Measurements from ENCODE around the gene TCF23. TPM values are rescaled to one million over a fixed set of nuclear protein-coding genes. Genes with fewer than 3 reads are reported as not detected.
"Not testable (repeated sequence)": the region's sequence is repeated elsewhere in the genome, so short reads cannot be mapped to it uniquely, and the experiment has no call there.

The TCF23 gene
- total RNA-seq, 2 experiments from 2014 or later = not detected

GRCh38 chr2:27182346-27182745 lies 33.5 kb downstream of the TCF23 start:
- intact Hi-C loops (cut with micrococcal nuclease) = no loop called here
- Mint-ChIP-seq H3K9me3 (no peaks in the 10 kb centered on the region), H3K27ac (no peak overlapping the region), H3K27me3 (peaks cover 26% of the 10 kb centered on the region), H3K36me3 (no peaks in the 10 kb centered on the region), H3K4me3 (no peak overlapping the region), H3K4me1 (ENCODE audit: low read depth) (no peaks in the 10 kb centered on the region)
- ChIA-PET CTCF (interaction anchor here (1.1 kb wide), 1 partner anchor 121 kb away, joined by 3 read pairs; no protein-coding TSS in a partner anchor), POLR2A (no interaction called here)
- DNase-seq = no peak

DNA sequence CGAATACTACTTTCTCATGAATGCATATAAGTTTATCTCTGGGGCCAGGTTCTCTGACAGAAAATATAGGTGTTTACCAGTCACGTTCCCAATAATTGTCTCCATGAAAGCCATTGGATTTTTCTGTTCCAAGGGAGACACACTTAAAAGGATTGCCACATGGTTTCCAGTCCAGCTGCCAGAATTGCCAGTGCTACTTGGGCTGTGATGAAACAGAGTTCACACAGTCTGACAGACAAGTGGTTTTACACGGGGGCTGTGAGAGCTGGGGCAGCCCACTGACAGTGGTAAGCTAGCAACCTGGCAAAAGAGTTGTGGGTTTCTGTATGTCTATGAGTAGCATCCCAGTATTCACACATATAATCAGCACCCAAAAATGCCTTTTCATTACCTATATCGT lies 35.3 kb downstream of the TCF23 start:
- no peaks in the 10 kb centered on the region for H3K9me3 Mint-ChIP-seq
- no peak overlapping the region for H3K27ac Mint-ChIP-seq
- ChIA-PET CTCF (interaction anchor here (0.6 to 2.1 kb wide), 3 partner anchors 14 to 1333 kb away, joined by 3 to 9 read pairs (median 4); no protein-coding TSS in a partner anchor), POLR2A (no interaction called here)
- no peak for DNase-seq
- H3K36me3 Mint-ChIP-seq = no peaks in the 10 kb centered on the region
- no peak overlapping the region for H3K4me3 Mint-ChIP-seq
- intact Hi-C loops (cut with micrococcal nuclease) = no loop called here
- H3K27me3 Mint-ChIP-seq = peaks cover 23% of the 10 kb centered on the region
- H3K4me1 Mint-ChIP-seq (ENCODE audit: low read depth) = no peaks in the 10 kb centered on the region

GRCh38 chr2:27185331-27186026 lies 36.7 kb downstream of the TCF23 start:
- H3K4me3 Mint-ChIP-seq = no peak overlapping the region
- ChIA-PET CTCF (no interaction called here), POLR2A (no interaction called here)
- intact Hi-C loops (cut with micrococcal nuclease) = no loop called here
- no peaks in the 10 kb centered on the region for H3K36me3 Mint-ChIP-seq
- H3K27me3 Mint-ChIP-seq = peaks cover 17% of the 10 kb centered on the region
- no peak overlapping the region for H3K27ac Mint-ChIP-seq
- DNase-seq = no peak
- no peaks in the 10 kb centered on the region for H3K9me3 Mint-ChIP-seq
- no peaks in the 10 kb centered on the region for H3K4me1 Mint-ChIP-seq (ENCODE audit: low read depth)

DNA sequence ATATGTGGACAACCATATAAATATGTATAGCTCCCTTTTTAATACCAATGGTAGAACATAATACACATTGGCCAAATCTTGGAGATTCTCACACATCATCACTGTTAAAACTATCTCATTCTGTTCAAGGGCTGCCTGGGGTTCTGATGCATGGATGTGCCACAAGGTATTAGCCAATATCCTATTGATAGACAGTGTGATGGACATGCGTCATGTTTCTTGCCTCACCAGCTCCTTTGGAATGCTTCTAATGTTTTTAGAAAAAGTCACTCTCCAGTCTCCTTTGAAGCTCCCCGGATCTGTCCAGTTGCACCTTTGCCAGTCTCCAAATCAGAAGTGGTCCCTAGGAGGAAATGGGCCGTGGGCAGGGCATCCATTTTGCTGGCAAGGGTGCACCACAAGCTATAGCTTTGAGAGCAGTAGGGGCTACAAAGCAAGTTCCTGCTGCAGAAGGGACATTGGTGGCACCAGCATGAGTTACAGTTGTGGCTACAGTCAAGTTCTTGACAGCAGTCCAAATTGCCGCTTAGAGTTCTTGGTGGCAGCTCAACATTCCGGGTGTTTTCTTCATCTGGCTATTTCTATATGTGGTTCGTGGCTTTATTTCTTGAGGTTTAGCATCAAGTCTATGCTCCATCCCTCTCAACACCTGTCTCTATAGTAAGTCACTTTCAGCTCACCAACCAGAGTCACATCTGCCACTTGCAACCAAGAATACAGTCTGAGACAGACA lies 38.0 kb downstream of the TCF23 start:
- Mint-ChIP-seq H3K36me3 (no peaks in the 10 kb centered on the region), H3K9me3 (no peaks in the 10 kb centered on the region), H3K27ac (no peak overlapping the region), H3K4me1 (ENCODE audit: low read depth) (no peaks in the 10 kb centered on the region), H3K27me3 (peaks cover 6% of the 10 kb centered on the region), H3K4me3 (no peak overlapping the region)
- intact Hi-C loops (cut with micrococcal nuclease) = no loop called here
- POLR2A ChIA-PET = interaction anchor here (0.5 to 0.6 kb wide), 2 partner anchors 60 to 387 kb away, joined by 3 read pairs; no protein-coding TSS in a partner anchor
- DNase-seq = no peak
- CTCF ChIA-PET = interaction anchor here (1.4 kb wide), 1 partner anchor 16 kb away, joined by 8 read pairs; no protein-coding TSS in a partner anchor

DNA sequence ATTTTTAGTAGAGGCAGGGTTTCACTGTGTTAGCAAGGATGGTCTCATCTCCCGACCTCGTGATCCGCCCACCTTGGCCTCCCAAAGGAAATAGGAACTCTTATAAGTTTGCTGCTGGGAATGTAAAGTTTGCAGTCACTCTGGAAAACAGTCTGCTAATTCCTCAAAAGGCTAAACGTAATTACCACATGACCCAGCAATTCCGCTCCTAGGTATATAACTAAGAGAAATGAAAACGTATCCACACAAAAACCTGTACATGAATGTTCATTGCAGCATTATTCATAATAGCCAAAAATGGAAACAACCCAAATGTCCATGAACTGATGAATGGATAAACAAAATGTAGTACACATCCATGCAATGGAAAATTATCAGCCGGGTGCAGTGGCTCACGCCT lies 41.2 kb downstream of the TCF23 start:
- no peaks in the 10 kb centered on the region for H3K36me3 Mint-ChIP-seq
- ChIA-PET CTCF (interaction anchor here (3.0 kb wide), 1 partner anchor 19 kb away, joined by 14 read pairs; no protein-coding TSS in a partner anchor), POLR2A (no interaction called here)
- H3K9me3 Mint-ChIP-seq = no peaks in the 10 kb centered on the region
- H3K27ac Mint-ChIP-seq = no peak overlapping the region
- no peak overlapping the region for H3K4me3 Mint-ChIP-seq
- H3K27me3 Mint-ChIP-seq = no peaks in the 10 kb centered on the region
- no peaks in the 10 kb centered on the region for H3K4me1 Mint-ChIP-seq (ENCODE audit: low read depth)
- intact Hi-C loops (cut with micrococcal nuclease) = no loop called here
- no peak for DNase-seq

GRCh38 chr2:27191070-27191829 lies 42.4 kb downstream of the TCF23 start:
- Mint-ChIP-seq H3K4me1 (ENCODE audit: low read depth) (no peaks in the 10 kb centered on the region), H3K27me3 (no peaks in the 10 kb centered on the region), H3K9me3 (no peaks in the 10 kb centered on the region), H3K27ac (no peak overlapping the region), H3K4me3 (no peak overlapping the region), H3K36me3 (no peaks in the 10 kb centered on the region)
- POLR2A ChIA-PET = no interaction called here
- CTCF ChIA-PET = interaction anchor here (0.6 to 3.0 kb wide), 13 partner anchors 11 to 235 kb away, joined by 3 to 20 read pairs (median 5); no protein-coding TSS in a partner anchor
- peak; percentile 52 for DNase-seq
- intact Hi-C loops (cut with micrococcal nuclease) = loop anchor here (1.0 kb wide), 2 partner anchors 93 to 230 kb away; no protein-coding TSS in a partner anchor

DNA sequence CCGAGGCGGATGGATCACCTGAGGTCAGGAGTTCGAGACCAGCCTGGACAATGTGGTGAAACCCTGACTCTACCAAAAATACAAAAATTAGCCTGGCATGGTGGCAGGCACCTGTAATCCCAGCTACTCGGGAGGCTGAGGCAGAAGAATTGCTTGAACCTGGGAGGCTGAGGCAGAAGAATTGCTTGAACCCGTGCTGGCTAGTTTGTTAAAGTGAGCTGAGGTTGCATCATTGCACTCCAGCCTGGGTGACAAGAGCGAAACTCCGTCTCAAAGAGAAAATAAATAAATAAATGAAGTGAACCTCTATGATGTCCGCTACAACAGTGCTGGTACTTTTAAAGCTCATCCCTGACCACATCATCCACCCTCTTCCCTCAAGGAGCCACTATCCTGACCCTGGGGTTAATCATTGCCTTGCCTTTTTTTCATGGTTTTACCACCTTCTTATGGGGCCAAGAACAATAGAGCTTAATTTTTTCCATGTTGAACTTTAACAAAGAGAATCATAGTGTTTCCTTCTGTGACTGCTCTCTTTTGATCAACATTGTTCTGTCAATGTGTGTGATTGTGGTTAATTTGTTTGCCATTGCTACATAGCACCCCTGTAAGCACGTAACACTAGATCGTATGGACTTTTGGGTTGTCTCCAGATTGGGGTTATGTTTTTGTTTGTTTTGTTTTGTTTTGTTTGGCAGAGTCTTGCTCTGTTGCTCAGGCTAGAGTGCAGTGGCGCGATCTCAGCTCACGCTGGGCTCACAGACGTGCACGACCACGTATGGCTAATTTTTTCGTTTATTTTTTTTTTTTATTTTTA lies 45.9 kb downstream of the TCF23 start:
- Mint-ChIP-seq H3K36me3 (peaks cover 1% of the 10 kb centered on the region), H3K27me3 (no peaks in the 10 kb centered on the region), H3K4me3 (no peak overlapping the region), H3K27ac (no peak overlapping the region), H3K9me3 (no peaks in the 10 kb centered on the region), H3K4me1 (ENCODE audit: low read depth) (no peaks in the 10 kb centered on the region)
- DNase-seq = no peak
- intact Hi-C loops (cut with micrococcal nuclease) = no loop called here
- CTCF ChIA-PET = no interaction called here
- POLR2A ChIA-PET = no interaction called here

GRCh38 chr2:27195799-27196198 lies 47.0 kb downstream of the TCF23 start:
- H3K4me1 Mint-ChIP-seq (ENCODE audit: low read depth); intact Hi-C loops (cut with micrococcal nuclease); H3K9me3 Mint-ChIP-seq; DNase-seq; POLR2A ChIA-PET; H3K36me3 Mint-ChIP-seq; CTCF ChIA-PET; H3K27ac Mint-ChIP-seq; H3K27me3 Mint-ChIP-seq; H3K4me3 Mint-ChIP-seq: not testable (repeated sequence)

DNA sequence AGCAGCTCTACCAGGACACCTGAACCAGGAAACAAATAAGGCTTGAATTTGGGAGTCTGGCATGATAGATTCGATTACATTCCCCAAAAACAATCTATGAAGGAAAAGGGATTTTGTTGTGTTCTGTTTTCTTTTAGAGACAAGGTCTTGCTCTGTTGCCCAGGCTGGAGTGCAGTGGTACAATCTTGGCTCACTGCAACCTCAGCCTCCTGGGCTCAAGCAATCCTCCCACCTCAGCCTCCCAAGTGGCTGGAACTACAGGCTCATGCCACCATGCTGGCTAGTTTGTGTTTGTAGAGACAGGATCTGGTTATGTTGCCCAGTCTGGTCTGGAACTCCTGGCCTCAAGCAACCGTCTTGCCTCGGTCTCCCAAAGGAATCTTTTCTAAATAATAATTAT lies 49.3 kb downstream of the TCF23 start:
- DNase-seq; H3K4me3 Mint-ChIP-seq; intact Hi-C loops (cut with micrococcal nuclease); H3K27ac Mint-ChIP-seq; CTCF ChIA-PET; H3K9me3 Mint-ChIP-seq; H3K27me3 Mint-ChIP-seq; POLR2A ChIA-PET; H3K4me1 Mint-ChIP-seq (ENCODE audit: low read depth): not testable (repeated sequence)
- peaks cover 13% of the 10 kb centered on the region for H3K36me3 Mint-ChIP-seq

DNA sequence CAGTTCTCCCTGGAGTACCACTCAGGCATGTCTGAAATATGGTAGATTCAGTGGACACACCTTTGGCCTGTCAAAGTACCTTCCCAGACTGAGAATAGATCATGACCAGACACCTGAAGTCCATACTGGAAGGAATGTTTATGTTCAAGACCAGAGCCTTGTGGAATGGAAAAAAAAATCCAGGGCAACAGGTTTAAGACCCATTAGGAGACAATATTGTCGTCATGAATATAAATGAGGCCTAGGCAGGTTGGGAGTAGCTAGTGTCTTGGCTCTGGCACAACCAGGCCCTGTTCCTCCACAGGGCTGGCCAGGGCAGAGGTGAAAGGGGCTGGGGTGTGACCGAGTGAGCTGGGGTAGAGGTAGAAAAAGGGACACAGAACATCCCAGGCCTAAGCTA lies 49.8 kb downstream of the TCF23 start:
- H3K4me3 Mint-ChIP-seq = no peak overlapping the region
- H3K9me3 Mint-ChIP-seq = no peaks in the 10 kb centered on the region
- no peak overlapping the region for H3K27ac Mint-ChIP-seq
- peaks cover 16% of the 10 kb centered on the region for H3K36me3 Mint-ChIP-seq
- H3K4me1 Mint-ChIP-seq (ENCODE audit: low read depth) = no peaks in the 10 kb centered on the region
- POLR2A ChIA-PET = no interaction called here
- no peak for DNase-seq
- CTCF ChIA-PET = no interaction called here
- no peaks in the 10 kb centered on the region for H3K27me3 Mint-ChIP-seq
- intact Hi-C loops (cut with micrococcal nuclease) = no loop called here

- no peak overlapping the region for H3K27ac Mint-ChIP-seq
- H3K36me3 Mint-ChIP-seq = peaks cover 16% of the 10 kb centered on the region
- CTCF ChIA-PET = no interaction called here
- H3K4me1 Mint-ChIP-seq (ENCODE audit: low read depth) = no peaks in the 10 kb centered on the region
- H3K4me3 Mint-ChIP-seq = no peak overlapping the region
- no peak for DNase-seq
- POLR2A ChIA-PET = no interaction called here
- H3K27me3 Mint-ChIP-seq = no peaks in the 10 kb centered on the region
- no peaks in the 10 kb centered on the region for H3K9me3 Mint-ChIP-seq
- intact Hi-C loops (cut with micrococcal nuclease) = no loop called here
Observed at GRCh38 chr2:27199241-27199640, 50.4 kb downstream of the TCF23 start.

GRCh38 chr2:27201675-27202074 lies 52.9 kb downstream of the TCF23 start:
- H3K27me3 Mint-ChIP-seq = no peaks in the 10 kb centered on the region
- no peak overlapping the region for H3K27ac Mint-ChIP-seq
- H3K36me3 Mint-ChIP-seq = peaks cover 28% of the 10 kb centered on the region
- peaks cover 4% of the 10 kb centered on the region for H3K4me1 Mint-ChIP-seq (ENCODE audit: low read depth)
- ChIA-PET CTCF (no interaction called here), POLR2A (no interaction called here)
- H3K4me3 Mint-ChIP-seq = no peak overlapping the region
- no peaks in the 10 kb centered on the region for H3K9me3 Mint-ChIP-seq
- no peak for DNase-seq
- intact Hi-C loops (cut with micrococcal nuclease) = no loop called here

Measured in activated CD4-positive, alpha-beta memory T cell treated with anti-CD3 and anti-CD28 coated beads for 36 hours (primary cell).